Loucy (cell line): Measurements from ENCODE around the gene PRRC2A.
A peak's percentile ranks its signal among the peaks of the same experiment; 100 is the strongest.

Source experiments
- H2AFZ ChIP-seq: fragments of 200-600 bp; sonication (generic); 2 replicates; pipeline ENCODE4 v1.6.0; 2016; ENCODE audit warnings: antibody characterized with exemption, mild to moderate bottlenecking, low read length, moderate library complexity
- H3F3A ChIP-seq: fragments of 200-600 bp; 2 replicates; pipeline ENCODE4 v1.6.0; 2016; ENCODE audit warnings: antibody characterized with exemption, low read depth, mild to moderate bottlenecking
- H3K27me3 ChIP-seq: fragments of 200-600 bp; sonication (generic); 2 replicates; pipeline ENCODE4 v1.6.1; 2014; ENCODE audit warnings: low read length, mild to moderate bottlenecking; ENCODE audit not compliant: insufficient read depth, poor library complexity, severe bottlenecking
- H3K36me3 ChIP-seq: fragments of 200-600 bp; sonication (generic); 2 replicates; pipeline ENCODE4 v1.6.1; 2016; ENCODE audit warnings: low read length; ENCODE audit not compliant: insufficient read depth
- H3K4me1 ChIP-seq: fragments of 200-600 bp; sonication (generic); 2 replicates; pipeline ENCODE4 v1.5.1; 2014; ENCODE audit warnings: low read length, mild to moderate bottlenecking; ENCODE audit not compliant: insufficient read depth, poor library complexity, severe bottlenecking
- H3K4me2 ChIP-seq: fragments of 200-600 bp; sonication (generic); 2 replicates; pipeline ENCODE4 v1.6.0; 2014; ENCODE audit warnings: antibody characterized with exemption, low read length, low read depth, mild to moderate bottlenecking; ENCODE audit not compliant: poor library complexity, severe bottlenecking
- H3K4me3 ChIP-seq: fragments of 200-600 bp; sonication (generic); 2 replicates; pipeline ENCODE4 v1.5.1; 2014; ENCODE audit warnings: low read length, mild to moderate bottlenecking, mixed read lengths; ENCODE audit not compliant: poor library complexity, severe bottlenecking
- H3K79me2 ChIP-seq: fragments of 200-600 bp; sonication (generic); 2 replicates; pipeline ENCODE4 v1.6.1; 2014; ENCODE audit warnings: low read length; ENCODE audit not compliant: insufficient read depth
- H3K9ac ChIP-seq: fragments of 200-600 bp; sonication (generic); 2 replicates; pipeline ENCODE4 v1.6.0; 2014; ENCODE audit warnings: mild to moderate bottlenecking, low read depth, low read length, moderate library complexity; ENCODE audit not compliant: poor library complexity, severe bottlenecking
- H3K9me2 ChIP-seq: fragments of 200-600 bp; sonication (generic); replicated peaks from 2 replicates; pipeline ENCODE4 v1.6.1; 2016; ENCODE audit warnings: low read depth, low read length, mixed read lengths
- H3K9me3 ChIP-seq: fragments of 200-600 bp; sonication (generic); 2 replicates; pipeline ENCODE4 v1.6.1; 2014; ENCODE audit warnings: mild to moderate bottlenecking, antibody characterized with exemption, low read length, low read depth; ENCODE audit not compliant: insufficient read depth
- H4K20me1 ChIP-seq: fragments of 200-600 bp; sonication (generic); 2 replicates; pipeline ENCODE4 v1.6.0; 2014; ENCODE audit warnings: antibody characterized with exemption, low read length, mild to moderate bottlenecking; ENCODE audit not compliant: insufficient read depth, poor library complexity, severe bottlenecking
- CTCF ChIP-seq: fragments of 200-600 bp; sonication (generic); conservative IDR thresholded peaks from 2 replicates; pipeline ENCODE4 v1.5.1; 2014; ENCODE audit warnings: mild to moderate bottlenecking, antibody characterized with exemption, low read length
- EZH2phosphoT487 ChIP-seq: fragments of 200-600 bp; IDR thresholded peaks from 2 replicates; pipeline ENCODE4 v1.6.1; 2018; ENCODE audit warnings: antibody characterized with exemption, mild to moderate bottlenecking, moderate library complexity, borderline replicate concordance

Gene PRRC2A

DNA sequence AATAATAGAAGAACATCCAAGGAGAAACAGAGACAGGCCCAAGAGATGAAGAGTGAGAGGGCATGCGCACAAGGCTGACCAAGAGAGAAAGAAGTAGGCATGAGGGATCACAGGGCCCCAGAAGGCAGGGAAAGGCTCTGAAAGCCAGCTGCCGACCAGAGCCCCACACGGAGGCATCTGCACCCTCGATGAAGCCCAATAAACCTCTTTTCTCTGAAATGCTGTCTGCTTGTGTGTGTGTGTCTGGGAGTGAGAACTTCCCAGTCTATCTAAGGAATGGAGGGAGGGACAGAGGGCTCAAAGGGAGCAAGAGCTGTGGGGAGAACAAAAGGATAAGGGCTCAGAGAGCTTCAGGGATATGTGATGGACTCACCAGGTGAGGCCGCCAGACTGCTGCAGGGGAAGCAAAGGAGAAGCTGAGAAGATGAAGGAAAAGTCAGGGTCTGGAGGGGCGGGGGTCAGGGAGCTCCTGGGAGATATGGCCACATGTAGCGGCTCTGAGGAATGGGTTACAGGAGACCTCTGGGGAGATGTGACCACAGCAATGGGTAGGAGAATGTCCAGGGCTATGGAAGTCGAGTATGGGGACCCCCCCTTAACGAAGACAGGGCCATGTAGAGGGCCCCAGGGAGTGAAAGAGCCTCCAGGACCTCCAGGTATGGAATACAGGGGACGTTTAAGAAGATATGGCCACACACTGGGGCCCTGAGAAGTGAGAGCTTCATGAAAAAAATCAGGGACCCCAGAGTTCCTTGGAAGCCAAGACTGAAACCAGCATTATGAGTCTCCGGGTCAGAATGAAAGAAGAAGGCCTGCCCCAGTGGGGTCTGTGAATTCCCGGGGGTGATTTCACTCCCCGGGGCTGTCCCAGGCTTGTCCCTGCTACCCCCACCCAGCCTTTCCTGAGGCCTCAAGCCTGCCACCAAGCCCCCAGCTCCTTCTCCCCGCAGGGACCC lies 46.1 kb upstream of the PRRC2A start:
- no peaks in the 10 kb centered on the region for H3K27me3 ChIP-seq
- H3F3A ChIP-seq, result no peaks in the 10 kb centered on the region
- H3K4me1 ChIP-seq, result peaks cover 71% of the 10 kb centered on the region
- H3K9ac ChIP-seq, result peak overlapping the region; percentile 11
- no peaks in the 10 kb centered on the region for H3K36me3 ChIP-seq
- no peaks in the 10 kb centered on the region for H3K9me2 ChIP-seq
- TF ChIP-seq EZH2phosphoT487 (no peak), CTCF (peak; percentile 39; the same call in 1 of the 2 replicates)
- no peak overlapping the region for H3K4me2 ChIP-seq
- no peaks in the 10 kb centered on the region for H3K9me3 ChIP-seq
- H4K20me1 ChIP-seq, result no peaks in the 10 kb centered on the region
- H3K4me3 ChIP-seq, result no peak overlapping the region
- no peaks in the 10 kb centered on the region for H3K79me2 ChIP-seq
- H2AFZ ChIP-seq, result no peak overlapping the region

- Histone ChIP-seq H3K4me3 (peak within 1 kb of the TSS; percentile 49), H3K27me3 (no peaks in the 10 kb centered on the region), H4K20me1 (no peaks in the 10 kb centered on the region), H3K9me3 (no peaks in the 10 kb centered on the region), H3F3A (no peaks in the 10 kb centered on the region), H3K4me2 (peak within 1 kb of the TSS; percentile 52), H3K9ac (peak within 1 kb of the TSS; percentile 54), H3K9me2 (no peaks in the 10 kb centered on the region), H3K4me1 (peaks cover 72% of the 10 kb centered on the region), H3K79me2 (no peaks in the 10 kb centered on the region), H3K36me3 (no peaks in the 10 kb centered on the region), H2AFZ (no peak within 1 kb of the TSS)
- TF ChIP-seq CTCF, result no peak
- no peak for TF ChIP-seq EZH2phosphoT487
Measured at GRCh38 chr6:31575335-31575901, 45.1 kb upstream of the PRRC2A start, which contains the start of gene TNF. Gene TNF (plus strand): TSS chr6:31575565. CDS start chr6:31575742, 177 bp downstream.

DNA sequence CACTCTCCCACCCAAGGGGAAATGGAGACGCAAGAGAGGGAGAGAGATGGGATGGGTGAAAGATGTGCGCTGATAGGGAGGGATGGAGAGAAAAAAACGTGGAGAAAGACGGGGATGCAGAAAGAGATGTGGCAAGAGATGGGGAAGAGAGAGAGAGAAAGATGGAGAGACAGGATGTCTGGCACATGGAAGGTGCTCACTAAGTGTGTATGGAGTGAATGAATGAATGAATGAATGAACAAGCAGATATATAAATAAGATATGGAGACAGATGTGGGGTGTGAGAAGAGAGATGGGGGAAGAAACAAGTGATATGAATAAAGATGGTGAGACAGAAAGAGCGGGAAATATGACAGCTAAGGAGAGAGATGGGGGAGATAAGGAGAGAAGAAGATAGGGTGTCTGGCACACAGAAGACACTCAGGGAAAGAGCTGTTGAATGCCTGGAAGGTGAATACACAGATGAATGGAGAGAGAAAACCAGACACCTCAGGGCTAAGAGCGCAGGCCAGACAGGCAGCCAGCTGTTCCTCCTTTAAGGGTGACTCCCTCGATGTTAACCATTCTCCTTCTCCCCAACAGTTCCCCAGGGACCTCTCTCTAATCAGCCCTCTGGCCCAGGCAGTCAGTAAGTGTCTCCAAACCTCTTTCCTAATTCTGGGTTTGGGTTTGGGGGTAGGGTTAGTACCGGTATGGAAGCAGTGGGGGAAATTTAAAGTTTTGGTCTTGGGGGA lies 44.4 kb upstream of the PRRC2A start:
- Histone ChIP-seq H3F3A (no peaks in the 10 kb centered on the region), H3K9me3 (no peaks in the 10 kb centered on the region), H3K36me3 (no peaks in the 10 kb centered on the region), H3K4me2 (peak overlapping the region; percentile 52), H4K20me1 (no peaks in the 10 kb centered on the region), H3K4me3 (peak overlapping the region; percentile 49), H3K79me2 (peaks cover 2% of the 10 kb centered on the region), H3K27me3 (no peaks in the 10 kb centered on the region), H2AFZ (no peak overlapping the region), H3K9ac (peak overlapping the region; percentile 54), H3K4me1 (peaks cover 67% of the 10 kb centered on the region), H3K9me2 (no peaks in the 10 kb centered on the region)
- TF ChIP-seq EZH2phosphoT487, result no peak
- TF ChIP-seq CTCF, result no peak
